Cardiac septum (tissue), 1 donor: ENCODE measurements around the gene MORC3. TPM values are rescaled to one million over a fixed set of nuclear protein-coding genes. Genes with fewer than 3 reads are reported as not detected.
"Not testable (repeated sequence)": the region's sequence is repeated elsewhere in the genome, so short reads cannot be mapped to it uniquely, and the experiment has no call there.

Source experiments
- DNase-seq: peaks from one replicate; pipeline ENCODE4 v3.0.0-alpha.2; 2020; ENCODE audit warnings: low spot score
- intact Hi-C: fragments of 100-400 bp; cut with DNase I; formaldehyde crosslinking; loops from one replicate; pipeline ENCODE4 v1.14.0; 2022
- long read RNA-seq: library from polyadenylated mRNA; unstranded; transcript quantifications from one replicate; pipeline ENCODE4 v2.0.0, GENCODE V29; 2021
- total RNA-seq: library from RNA; stranded (reverse); fragmentation: NEBNext Ultra II Directional; extraction: Animal tissue kit (Norgen Biotek cat#: 25700); gene quantifications from one replicate; pipeline ENCODE4 v1.2.1, GENCODE V29; 2021
- donor health status: DM: no; HTN: no; CAD: no.

MORC3 gene, protein sequence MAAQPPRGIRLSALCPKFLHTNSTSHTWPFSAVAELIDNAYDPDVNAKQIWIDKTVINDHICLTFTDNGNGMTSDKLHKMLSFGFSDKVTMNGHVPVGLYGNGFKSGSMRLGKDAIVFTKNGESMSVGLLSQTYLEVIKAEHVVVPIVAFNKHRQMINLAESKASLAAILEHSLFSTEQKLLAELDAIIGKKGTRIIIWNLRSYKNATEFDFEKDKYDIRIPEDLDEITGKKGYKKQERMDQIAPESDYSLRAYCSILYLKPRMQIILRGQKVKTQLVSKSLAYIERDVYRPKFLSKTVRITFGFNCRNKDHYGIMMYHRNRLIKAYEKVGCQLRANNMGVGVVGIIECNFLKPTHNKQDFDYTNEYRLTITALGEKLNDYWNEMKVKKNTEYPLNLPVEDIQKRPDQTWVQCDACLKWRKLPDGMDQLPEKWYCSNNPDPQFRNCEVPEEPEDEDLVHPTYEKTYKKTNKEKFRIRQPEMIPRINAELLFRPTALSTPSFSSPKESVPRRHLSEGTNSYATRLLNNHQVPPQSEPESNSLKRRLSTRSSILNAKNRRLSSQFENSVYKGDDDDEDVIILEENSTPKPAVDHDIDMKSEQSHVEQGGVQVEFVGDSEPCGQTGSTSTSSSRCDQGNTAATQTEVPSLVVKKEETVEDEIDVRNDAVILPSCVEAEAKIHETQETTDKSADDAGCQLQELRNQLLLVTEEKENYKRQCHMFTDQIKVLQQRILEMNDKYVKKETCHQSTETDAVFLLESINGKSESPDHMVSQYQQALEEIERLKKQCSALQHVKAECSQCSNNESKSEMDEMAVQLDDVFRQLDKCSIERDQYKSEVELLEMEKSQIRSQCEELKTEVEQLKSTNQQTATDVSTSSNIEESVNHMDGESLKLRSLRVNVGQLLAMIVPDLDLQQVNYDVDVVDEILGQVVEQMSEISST
- total RNA-seq = 18.5 TPM
- long read RNA-seq, full-length matches to known transcripts = 13 of 21 reads
- long read RNA-seq, partial matches to known transcripts = 4 of 21 reads
- long read RNA-seq, other reads (novel, unspliced or antisense) = 4 of 21 reads

DNA sequence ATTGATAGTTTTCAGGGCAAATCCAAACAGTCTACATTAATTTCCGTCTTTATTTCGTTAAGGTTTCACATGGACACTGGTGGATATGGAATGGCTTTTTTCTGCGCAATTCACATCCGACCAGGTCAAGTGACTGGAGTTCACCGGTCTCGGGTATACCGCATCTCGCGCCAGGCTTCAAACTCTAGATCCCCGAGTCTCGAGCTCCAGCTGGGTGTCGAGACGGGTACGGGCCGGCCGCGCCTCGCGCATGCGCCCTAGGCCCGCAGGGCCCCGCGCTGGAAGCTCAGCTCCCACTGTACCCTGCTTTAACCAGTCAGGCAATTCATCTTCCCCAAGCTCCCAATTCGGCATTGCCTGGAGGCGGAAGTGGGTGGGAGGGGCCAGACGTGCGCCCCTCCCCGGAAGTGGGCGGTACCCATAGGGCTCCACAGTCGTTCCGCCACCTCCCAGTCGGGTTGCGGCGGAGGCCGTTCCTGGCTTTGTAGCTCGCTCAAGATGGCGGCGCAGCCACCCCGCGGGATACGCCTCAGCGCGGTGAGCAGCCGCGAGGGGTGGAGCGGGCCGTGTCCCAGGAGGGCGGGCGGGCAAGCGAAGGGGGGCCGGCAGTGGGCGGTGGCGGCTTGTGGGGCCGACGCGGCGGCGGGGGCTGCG is at the start of gene MORC3:
Gene MORC3, plus strand, starts transcription at position 431 of the 654 bp plus-strand sequence. Its CDS starts 68 bp downstream, at position 499.
- peak; percentile 99 for DNase-seq
- intact Hi-C loops = loop anchor here (5.0 kb wide), 3 partner anchors 163 to 253 kb away; partner anchors contain the start of genes CBR3 and DOP1B

DNA sequence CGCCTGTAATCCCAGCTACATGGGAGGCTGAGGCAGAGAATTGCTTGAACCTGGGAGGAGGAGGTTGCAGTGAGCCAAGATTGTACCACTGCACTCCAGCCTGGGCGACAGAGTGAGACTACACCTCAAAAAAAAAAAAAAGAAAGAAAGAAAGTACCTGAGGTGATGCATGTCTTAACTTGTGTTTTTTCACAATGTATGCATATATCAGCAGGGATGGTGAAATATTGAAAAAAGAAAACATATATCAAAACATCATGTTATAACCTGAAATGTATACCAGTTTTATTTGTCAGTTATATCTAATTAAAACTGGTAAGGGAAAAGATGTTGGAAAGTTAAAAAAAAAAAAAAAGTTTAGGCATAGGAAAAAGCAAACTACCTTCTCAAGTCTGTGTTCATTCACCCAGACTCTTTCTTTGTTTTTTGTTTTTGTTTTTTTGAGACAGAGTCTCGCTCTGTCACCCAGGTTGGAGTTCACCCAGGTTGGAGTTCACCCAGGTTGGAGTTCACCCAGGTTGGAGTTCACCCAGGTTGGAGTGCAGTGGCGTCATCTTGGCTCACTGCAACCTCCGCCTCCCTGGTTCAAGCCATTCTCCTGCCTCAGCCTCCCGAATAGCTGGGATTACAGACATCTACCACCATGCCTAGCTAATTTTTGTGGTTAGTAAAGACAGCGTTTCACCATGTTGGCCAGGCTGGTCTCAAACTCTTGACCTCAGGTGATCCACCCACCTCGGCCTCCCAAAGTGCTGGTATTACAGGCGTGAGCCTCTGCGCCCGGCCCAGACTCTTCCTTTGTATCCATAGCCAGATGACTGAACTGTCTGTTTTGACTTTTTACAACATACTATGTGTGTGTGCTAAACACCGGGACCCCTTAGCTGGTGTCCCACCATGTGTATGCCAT is 49.0 kb upstream of the MORC3 start:
- DNase-seq, intact Hi-C loops: not testable (repeated sequence)

DNA sequence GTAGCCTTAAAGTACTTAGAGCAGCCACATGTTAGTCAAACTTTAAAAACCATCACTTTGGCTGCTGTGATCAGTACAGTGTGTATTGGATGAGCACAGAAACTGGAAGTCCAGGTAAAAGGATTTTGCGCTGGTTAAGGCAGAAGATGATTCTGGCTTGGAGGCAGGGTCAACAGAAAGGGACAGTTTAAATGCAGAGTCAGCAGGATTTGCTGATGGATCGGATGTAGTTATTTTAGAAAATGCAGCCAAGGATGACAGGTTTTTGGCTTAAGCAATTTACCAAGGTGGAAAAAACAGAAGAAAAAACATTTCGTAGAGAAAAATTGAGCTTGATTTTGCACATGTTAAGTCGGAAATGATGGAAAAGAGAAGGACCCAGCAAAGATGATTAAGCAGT is 45.9 kb upstream of the MORC3 start:
- intact Hi-C loops = no loop called here
- no peak for DNase-seq

DNA sequence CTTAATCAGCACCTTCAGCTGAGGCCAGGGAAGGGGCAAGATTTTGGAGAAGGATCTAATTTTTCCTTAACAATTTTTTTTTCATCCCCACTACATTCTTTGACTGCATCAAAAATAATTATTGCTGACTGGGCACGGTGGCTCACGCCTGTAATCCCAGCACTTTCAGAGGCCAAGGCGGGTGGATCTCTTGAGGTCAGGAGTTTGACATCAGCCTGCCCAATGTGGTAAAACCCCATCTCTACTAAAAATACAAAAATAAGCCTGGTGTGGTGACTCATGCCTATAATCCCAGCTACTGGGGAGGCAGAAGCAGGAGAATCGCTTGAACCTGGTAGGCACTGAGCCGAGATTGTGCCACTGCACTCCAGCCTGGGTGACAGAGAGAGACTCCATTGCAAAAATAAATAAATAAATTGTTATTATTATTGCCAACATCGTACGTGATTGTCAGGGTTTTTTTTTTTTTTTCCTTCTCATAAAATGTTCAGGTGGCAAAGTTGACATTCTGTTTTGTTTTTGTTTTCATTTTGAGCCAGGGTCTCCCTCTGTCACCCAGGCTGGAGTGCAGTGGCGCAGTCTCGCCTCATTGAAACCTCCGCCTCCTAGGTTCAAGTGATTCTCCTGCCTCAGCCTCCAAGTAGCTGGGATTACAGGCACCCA is 37.3 kb upstream of the MORC3 start:
- DNase-seq = no peak
- intact Hi-C loops = no loop called here

DNA sequence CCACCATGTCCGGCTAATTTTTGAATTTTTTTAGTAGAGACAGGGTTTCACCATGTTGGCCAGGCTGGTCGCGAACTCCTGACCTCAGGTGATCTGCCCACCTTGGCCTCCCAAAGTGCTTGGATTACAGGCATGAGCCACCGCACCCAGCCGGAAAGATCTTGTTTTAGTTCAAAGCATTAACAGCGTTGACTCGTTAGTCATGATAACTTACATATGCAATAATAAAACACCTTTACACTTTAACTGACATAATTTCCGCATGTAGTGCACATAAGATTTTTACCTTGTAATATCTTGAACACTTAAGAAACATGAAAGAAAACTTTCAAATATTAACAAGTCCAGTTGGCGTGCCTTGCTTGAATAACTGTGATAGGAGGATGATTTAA is 36.8 kb upstream of the MORC3 start:
- intact Hi-C loops = not testable (repeated sequence)

DNA sequence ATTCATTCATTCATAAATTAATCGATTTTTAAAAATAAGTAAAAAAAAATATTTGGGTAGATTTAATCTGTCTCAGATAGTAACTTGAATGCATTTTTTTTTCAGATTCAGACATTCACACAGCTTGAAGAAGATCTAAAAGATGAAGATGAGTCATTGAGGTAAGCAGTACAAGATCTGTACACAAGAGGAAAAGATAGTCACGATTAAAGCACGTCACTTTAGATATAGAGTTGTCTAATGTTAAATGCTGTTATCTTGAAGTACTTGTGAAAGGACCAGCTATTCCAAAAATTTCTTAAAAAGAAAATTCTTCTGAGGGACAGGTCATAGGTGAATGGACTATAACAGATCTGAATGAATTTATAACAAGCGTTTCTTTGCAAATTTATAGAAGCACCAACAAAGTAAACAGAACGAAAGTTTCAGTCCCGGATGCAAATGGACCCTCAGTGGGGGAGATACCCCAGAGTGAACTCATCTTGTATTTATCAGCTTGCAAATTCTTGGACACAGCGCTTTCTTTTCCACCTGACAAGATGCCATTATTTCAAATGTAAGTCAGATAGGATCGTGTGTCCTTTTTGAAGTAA is 31.2 kb upstream of the MORC3 start:
- intact Hi-C loops = no loop called here
- DNase-seq = no peak

More for the DNA sequence above, 36.8 kb upstream of the MORC3 start:
- DNase-seq = not testable (repeated sequence)

DNA sequence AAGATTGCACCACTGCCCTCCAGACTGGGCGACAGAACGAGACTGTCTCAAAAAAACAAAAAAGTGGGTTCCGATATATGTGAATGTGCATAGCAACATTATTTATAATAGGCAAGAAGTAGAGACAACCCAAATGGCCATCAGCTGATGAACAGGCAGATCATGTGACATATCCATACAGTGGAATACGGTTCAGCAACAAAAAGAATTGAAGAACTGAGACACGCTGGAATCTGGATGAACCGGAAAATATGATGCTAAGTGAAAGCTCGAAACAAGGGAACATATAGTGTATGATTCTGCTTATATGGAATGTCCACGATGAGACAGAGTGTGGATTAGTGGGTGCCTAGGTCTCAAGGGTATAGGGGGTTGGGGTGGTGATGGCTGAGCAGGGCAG is 28.5 kb upstream of the MORC3 start:
- intact Hi-C loops = no loop called here
- no peak for DNase-seq

DNA sequence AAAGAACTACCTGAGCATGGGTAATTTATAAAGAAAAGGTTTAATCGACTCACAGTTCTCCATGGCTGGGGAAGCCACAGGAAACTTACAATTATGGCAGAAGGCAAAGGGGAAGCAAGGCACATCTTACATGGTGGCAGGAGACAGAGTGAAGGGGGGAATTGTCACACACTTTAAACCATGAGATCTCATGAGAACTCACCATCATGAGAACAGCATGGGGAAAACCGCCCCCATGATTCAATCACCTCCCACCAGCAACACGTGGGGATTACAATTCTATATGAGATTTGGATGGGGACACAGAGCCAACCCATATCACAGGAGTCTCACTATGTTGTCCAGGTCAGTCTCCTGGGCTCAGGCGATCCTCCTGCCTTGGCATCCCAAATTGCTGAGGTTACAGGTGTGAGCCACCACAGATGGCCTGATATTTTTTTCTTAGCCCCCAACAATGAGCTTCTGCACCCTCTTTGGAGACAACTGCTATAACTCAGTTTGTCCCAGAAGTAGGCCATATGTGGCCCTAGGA is 22.5 kb upstream of the MORC3 start:
- intact Hi-C loops = no loop called here
- peak; percentile 36 for DNase-seq

DNA sequence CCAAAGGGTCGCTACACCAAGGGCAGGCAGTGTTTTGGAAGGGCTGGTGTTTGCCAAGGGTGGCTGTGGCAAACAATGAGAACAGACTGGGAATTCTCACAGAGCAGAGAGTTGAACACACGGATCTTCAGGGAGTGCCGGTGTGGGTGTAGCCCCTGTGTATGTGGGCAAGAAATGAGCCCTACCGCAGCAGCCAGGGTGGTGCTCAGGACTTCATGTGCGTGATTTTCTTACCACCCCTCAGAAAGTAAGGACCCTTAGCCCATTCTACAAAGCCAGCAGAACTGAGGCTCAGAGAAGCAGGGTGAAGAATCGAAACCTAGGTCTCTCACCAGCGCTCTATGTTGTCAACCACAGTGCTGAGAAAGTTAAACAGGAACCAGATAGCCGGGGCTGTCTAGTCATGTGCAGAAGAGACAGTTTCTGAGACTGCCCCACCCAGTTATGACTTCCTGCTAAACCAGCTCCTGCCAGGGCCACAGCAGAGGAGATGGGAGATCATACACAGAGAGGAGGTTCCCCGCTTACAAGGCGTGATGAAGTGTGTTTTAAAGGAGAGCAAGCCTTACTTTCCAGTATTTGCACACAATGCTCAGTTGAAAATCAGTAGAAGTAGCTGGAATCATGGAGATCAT is 21.9 kb upstream of the MORC3 start:
- peak; percentile 76 for DNase-seq
- intact Hi-C loops = no loop called here

DNA sequence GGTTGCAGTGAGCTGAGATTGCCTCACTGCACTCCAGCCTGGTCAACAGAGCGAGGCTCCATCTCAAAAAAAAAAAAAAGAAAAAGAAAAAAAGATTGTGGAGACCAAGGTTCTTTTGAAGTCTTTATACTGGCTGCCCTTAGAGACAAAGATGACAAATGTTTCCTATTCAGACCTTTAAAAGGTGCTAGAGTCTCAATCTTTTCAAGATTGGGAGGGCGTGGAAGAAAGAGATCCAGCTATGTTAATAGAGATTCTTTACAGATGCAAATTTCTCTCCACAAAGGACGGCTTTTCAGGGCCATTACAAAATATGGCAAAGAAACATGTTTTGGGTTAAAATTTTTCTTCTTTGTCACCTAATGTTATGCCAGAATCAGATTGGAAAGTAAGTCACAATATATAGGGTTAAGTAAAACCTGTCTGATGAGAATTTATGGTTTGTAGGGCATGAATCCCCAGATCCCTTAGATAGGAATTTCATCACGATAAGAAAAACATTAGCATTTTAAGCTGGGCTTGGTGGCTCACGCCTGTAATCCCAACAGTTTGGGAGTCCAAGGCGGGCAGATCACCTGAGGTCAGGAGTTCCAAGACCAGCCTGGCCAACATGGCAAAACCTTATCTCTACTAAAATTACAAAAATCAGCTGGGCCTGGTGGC is 13.0 kb upstream of the MORC3 start:
- peak; percentile 10 for DNase-seq
- intact Hi-C loops = no loop called here

DNA sequence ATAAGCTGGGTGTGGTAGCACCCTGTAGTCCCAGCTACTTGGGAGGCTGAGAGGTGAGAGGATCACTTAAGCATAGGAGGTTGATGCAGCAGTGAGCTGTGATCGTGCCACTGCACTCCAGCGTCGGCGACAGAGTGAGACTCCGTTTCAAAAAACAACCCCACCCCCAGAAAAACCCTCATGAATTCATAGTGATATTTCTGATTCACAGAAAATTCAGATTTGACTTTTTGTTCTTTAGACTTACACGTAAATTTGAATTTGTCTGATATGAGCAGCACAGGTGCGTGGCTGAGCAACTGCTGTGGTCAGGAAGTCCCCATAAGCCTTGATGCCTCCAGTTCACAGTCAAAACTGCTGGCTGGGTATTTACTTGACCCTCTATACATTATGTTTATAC is 10.0 kb upstream of the MORC3 start:
- intact Hi-C loops = no loop called here
- no peak for DNase-seq

DNA sequence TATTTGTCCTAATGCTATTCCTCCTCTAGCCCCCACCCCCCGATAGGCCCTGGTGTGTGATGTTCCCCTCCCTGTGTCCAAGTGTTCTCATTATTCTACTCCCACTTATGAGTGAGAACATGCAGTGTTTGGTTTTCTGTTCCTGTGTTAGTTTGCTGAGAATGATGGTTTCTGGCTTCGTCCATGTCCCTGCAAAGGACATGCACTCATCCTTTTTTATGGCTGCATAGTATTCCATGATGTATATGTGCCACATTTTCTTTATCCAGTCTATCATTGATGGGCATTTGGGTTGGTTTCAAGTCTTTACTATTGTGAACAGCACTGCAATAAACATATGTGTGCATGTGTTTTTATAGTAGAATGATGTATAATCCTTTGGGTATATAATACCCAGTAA is 6.6 kb upstream of the MORC3 start:
- intact Hi-C loops, DNase-seq: not testable (repeated sequence)

DNA sequence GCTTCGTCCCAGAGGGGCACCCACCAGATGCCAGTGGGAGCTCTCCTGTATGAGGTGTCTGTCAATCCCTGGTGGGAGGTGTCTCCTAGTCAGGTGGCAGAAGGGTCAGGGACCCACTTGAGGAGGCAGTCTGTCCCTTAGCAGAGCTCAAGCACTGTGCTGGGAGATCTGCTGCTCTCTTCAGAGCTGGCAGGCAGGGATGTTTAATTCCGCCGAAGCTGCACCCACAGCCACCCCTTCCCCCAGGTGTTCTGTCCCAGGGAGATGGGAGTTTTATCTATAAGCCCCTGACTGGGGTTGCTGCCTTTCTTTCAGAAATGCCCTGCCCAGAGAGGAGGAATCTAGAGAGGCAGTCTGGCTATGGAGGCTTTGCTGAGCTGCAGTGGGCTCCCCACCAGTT is 4.0 kb upstream of the MORC3 start:
- DNase-seq, intact Hi-C loops: not testable (repeated sequence)

DNA sequence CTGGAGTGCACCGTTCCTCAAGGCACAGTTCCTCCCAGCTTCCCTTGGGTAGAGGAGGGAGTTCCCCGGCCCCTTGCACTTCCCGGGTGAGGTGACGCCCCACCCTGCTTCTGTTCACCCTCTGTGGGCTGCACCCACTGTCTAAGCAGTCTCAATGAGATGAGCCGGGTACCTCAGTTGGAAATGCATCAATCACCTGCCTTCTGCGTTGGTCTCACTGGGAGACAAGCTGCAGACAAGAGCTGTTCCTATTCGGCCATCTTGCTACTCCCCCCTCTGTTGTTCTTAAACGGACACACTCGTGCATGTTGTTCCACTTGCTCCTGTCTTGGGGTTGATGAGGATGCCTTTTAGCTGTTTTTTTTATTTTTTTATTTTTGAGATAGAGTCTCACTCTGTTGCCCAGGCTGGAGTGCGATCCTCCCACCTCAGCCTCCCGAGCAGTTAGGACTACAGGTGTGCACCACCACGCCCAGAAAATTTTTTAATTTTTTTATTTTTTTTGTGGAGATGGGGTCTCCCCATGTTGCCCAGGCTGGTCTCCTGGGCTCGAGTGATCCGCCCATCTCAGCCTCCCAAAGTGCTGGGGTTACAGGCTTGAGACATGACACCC is 3.0 kb upstream of the MORC3 start:
- DNase-seq = no peak
- intact Hi-C loops = no loop called here

DNA sequence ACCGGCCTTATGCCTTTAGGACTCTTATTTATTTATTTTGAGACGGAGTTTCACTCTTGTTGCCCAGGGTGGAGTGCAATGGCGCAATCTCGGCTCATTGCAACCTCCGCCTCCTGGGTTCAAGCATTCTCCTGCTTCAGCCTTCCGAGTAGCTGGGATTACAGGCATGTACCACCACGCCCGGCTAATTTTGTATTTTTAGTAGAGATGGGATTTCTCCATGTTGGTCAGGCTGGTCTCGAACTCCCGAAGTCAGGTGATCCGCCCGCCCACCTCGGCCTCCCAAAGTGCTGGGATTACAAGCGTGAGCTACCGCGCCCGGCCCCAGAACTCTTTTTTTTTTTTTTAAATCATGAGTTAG is 611 bp upstream of the MORC3 start:
- intact Hi-C loops, DNase-seq: not testable (repeated sequence)
